K562 (cell line): ENCODE measurements around the gene CACNG5. TPM values are rescaled to one million over a fixed set of nuclear protein-coding genes. Genes with fewer than 3 reads are reported as not detected.

Experiments used
- ATAC-seq: fragments of 200-7000 bp; cut with Tn5 transposase; 3 replicates; pipeline ENCODE4 v1.9.1; 2020; ENCODE audit warnings: moderate library complexity
- BruUV-seq: library from RNA; stranded (reverse); fragments of 400-500 nt; replicated peaks from 2 replicates; lab custom pipeline; 2021; lab: Mats Ljungman, UMichigan
- CTCF ChIA-PET: fragments of 300-600 bp; formaldehyde crosslinking; extraction: SDS; loops from one replicate; lab custom pipeline; 2021; ENCODE audit warnings: low intra/inter-chr PET ratio; lab: Yijun Ruan, JAX
- POLR2A ChIA-PET: fragments of 300-600, 350-650 bp; sonication (Branson Sonifier 250); formaldehyde crosslinking; extraction: SDS; loops from one replicate; lab custom pipeline; 2021; ENCODE audit warnings: antibody characterized with exemption, inconsistent platforms; lab: Yijun Ruan, JAX
- DNase-seq, 4 experiments: peaks; one replicate each; pipeline versions ENCODE4 v3.0.0 to v3.0.0-alpha.2; 2011 to 2018; ENCODE audit warnings: low spot score in 3 of 4, mixed read lengths in 3 of 4; ENCODE audit errors: extremely low read depth in 1 of 4
- FAIRE-seq: peaks from 2 replicates; lab custom pipeline; 2011; peaks lifted over from hg19 to GRCh38; lab: Jason Lieb, UNC
- H2AFZ ChIP-seq: 2 replicates; pipeline ENCODE4 v1.6.0; 2011; ENCODE audit warnings: low read depth, low read length, control low read depth, inconsistent platforms
- H3K27ac ChIP-seq: fragments of 200-600 bp; 3 replicates; pipeline ENCODE4 v1.8.0; 2011; ENCODE audit warnings: low read depth, mild to moderate bottlenecking, control low read depth, inconsistent platforms, low read length, moderate library complexity, mixed read lengths; ENCODE audit errors: extremely low read depth
- H3K27me3 ChIP-seq, 2 experiments: fragments of 300-600 bp in 1 of 2; 2 replicates in 1 of 2; 3 replicates in 1 of 2; pipeline versions ENCODE4 v1.6.0 to v1.8.0; 2011; ENCODE audit warnings: inconsistent platforms in 2 of 2, low read length in 2 of 2, mild to moderate bottlenecking in 1 of 2, mixed read lengths in 1 of 2, moderate library complexity in 1 of 2; ENCODE audit not compliant: control insufficient read depth in 2 of 2, insufficient read depth in 2 of 2
- H3K36me3 ChIP-seq: fragments of 300-600 bp; 3 replicates; pipeline ENCODE4 v1.8.0; 2011; ENCODE audit warnings: mild to moderate bottlenecking, low read length, inconsistent platforms; ENCODE audit not compliant: control insufficient read depth, insufficient read depth
- H3K4me1 ChIP-seq, 2 experiments: fragments of 200-600 bp in 1 of 2; replicated peaks in 1 of 2; 2 replicates in 1 of 2; 3 replicates in 1 of 2; pipeline versions ENCODE4 v1.5.1 to v1.8.0; 2011; ENCODE audit warnings: inconsistent platforms in 2 of 2, low read length in 2 of 2, mild to moderate bottlenecking in 1 of 2, mixed read lengths in 1 of 2, moderate library complexity in 1 of 2; ENCODE audit not compliant: control insufficient read depth in 2 of 2, insufficient read depth in 2 of 2
- H3K4me2 ChIP-seq: 2 replicates; pipeline ENCODE4 v1.6.1; 2011; ENCODE audit warnings: low read length, control low read depth, inconsistent platforms, mixed read lengths; ENCODE audit not compliant: insufficient read depth
- H3K4me3 ChIP-seq: fragments of 200-600 bp; sonication (generic), shearing (Covaris generic); 2 replicates; pipeline ENCODE4 v1.5.1; 2016; ENCODE audit warnings: control low read depth, inconsistent platforms
- H3K79me2 ChIP-seq: fragments of 200-600 bp; 3 replicates; pipeline ENCODE4 v1.8.0; 2011; ENCODE audit warnings: low read length, inconsistent platforms; ENCODE audit not compliant: control insufficient read depth, insufficient read depth
- H3K9ac ChIP-seq, 2 experiments: 2 replicates each; pipeline versions ENCODE4 v1.6.0 to v1.6.1; 2011; ENCODE audit warnings: low read depth in 2 of 2, low read length in 2 of 2, control low read depth in 1 of 2, inconsistent platforms in 1 of 2, mild to moderate bottlenecking in 1 of 2, mixed read lengths in 1 of 2; ENCODE audit not compliant: insufficient read depth in 1 of 2
- H3K9me1 ChIP-seq: one replicate; pipeline ENCODE4 v1.6.0; 2011; ENCODE audit warnings: inconsistent platforms, mild to moderate bottlenecking, low read length, moderate library complexity; ENCODE audit not compliant: control insufficient read depth, insufficient read depth
- H3K9me3 ChIP-seq: replicated peaks from 2 replicates; pipeline ENCODE4 v1.5.1; 2011; ENCODE audit warnings: low read depth, low read length, inconsistent platforms; ENCODE audit not compliant: control insufficient read depth, insufficient read depth
- H4K20me1 ChIP-seq: replicated peaks from 2 replicates; pipeline ENCODE4 v1.6.1; 2011; ENCODE audit warnings: low read length, inconsistent platforms, mixed read lengths; ENCODE audit not compliant: control insufficient read depth, insufficient read depth
- CAMTA2 ChIP-seq: fragments of 250-450 bp; sonication (Bioruptor Pico); conservative IDR thresholded peaks from 2 replicates; pipeline ENCODE4 v1.5.1; 2022
- HNRNPL ChIP-seq: fragments of 200-400 bp; formaldehyde crosslinking; IDR thresholded peaks from 2 replicates; pipeline ENCODE4 v1.6.1; 2017; ENCODE audit warnings: low read depth, mild to moderate bottlenecking, low read length
- NFE2 ChIP-seq: IDR thresholded peaks from 2 replicates; pipeline ENCODE4 v1.6.1; 2014; ENCODE audit warnings: antibody characterized with exemption, low read depth
- SP1 ChIP-seq: sonication (generic); formaldehyde crosslinking; IDR thresholded peaks from 2 replicates; pipeline ENCODE4 v1.8.1; 2022; ENCODE audit warnings: mild to moderate bottlenecking, missing genetic modification reagents
- TAL1 ChIP-seq: fragments of 450-650 bp; IDR thresholded peaks from 2 replicates; pipeline ENCODE4 v1.6.1; 2016; ENCODE audit warnings: mild to moderate bottlenecking
- ZBED1 ChIP-seq: IDR thresholded peaks from 2 replicates; pipeline ENCODE4 v1.6.1; 2014
- ZFX ChIP-seq: sonication (generic); formaldehyde crosslinking; IDR thresholded peaks from 2 replicates; pipeline ENCODE4 v1.8.0; 2022; ENCODE audit warnings: mild to moderate bottlenecking, missing genetic modification reagents, moderate library complexity
- ZNF124 ChIP-seq: sonication (generic); formaldehyde crosslinking; IDR thresholded peaks from 2 replicates; pipeline ENCODE4 v1.8.1; 2022; ENCODE audit warnings: missing genetic modification reagents
- WGBS: fragments of 100-300 bp; shearing (Covaris generic); methylation state at CpG from one replicate; pipeline ENCODE4 v1.1.6; 2016; ENCODE audit warnings: low coverage, mixed read lengths; ENCODE audit not compliant: insufficient coverage; ENCODE audit errors: missing lambda C conversion rate; 5-methylcytosine and 5-hydroxymethylcytosine counted together
- in situ Hi-C: fragments of 300-500 bp; cut with MboI; formaldehyde crosslinking; loops from 4 replicates; pipeline ENCODE4 v1.15.0; 2018; ENCODE audit warnings: inconsistent platforms, mixed read lengths
- intact Hi-C: fragments of 100-400 bp; cut with micrococcal nuclease; formaldehyde crosslinking; loops from 2 replicates; pipeline ENCODE4 v1.14.2; 2022
- polyA plus RNA-seq, 8 experiments: library from polyadenylated mRNA; depleted of rRNA in 4 of 8; stranded (reverse) in 5 of 8; unstranded in 3 of 8; fragments of >200 nt; fragmentation: Nextera tagmentation in 2 of 8; fragmentation: Illumina TruSeq in 1 of 8; extraction: Ambion mirVana in 2 of 8; extraction: Trizol in 1 of 8; gene quantifications; 2 replicates each; pipeline versions ENCODE4 v1.2.1 to v1.2.3, GENCODE V29; 2011 to 2014; ENCODE audit warnings: inconsistent platforms in 1 of 8, missing spikeins in 1 of 8
- total RNA-seq, 7 experiments: library from RNA; depleted of rRNA in 6 of 7; stranded (reverse); fragments of >200 nt in 6 of 7; fragmentation: Illumina TruSeq in 2 of 7; extraction: Trizol in 2 of 7; gene quantifications; 2 replicates each; pipeline versions ENCODE4 v1.2.1 to v1.2.3, GENCODE V29; 2011 to 2021; ENCODE audit warnings: low replicate concordance in 1 of 7
- TF ChIP-seq, protein P1 (sequence below): fragments of 250-450 bp; sonication (Bioruptor Pico); IDR thresholded peaks from 2 replicates; pipeline ENCODE4 v1.5.0; 2020; ENCODE audit warnings: mild to moderate bottlenecking, borderline replicate concordance

Gene CACNG5
- total and polyA plus RNA-seq, 9 of the 15 experiments (the other 6 are each of a cell fraction or from before 2014, with no cell fraction given), result not detected

DNA sequence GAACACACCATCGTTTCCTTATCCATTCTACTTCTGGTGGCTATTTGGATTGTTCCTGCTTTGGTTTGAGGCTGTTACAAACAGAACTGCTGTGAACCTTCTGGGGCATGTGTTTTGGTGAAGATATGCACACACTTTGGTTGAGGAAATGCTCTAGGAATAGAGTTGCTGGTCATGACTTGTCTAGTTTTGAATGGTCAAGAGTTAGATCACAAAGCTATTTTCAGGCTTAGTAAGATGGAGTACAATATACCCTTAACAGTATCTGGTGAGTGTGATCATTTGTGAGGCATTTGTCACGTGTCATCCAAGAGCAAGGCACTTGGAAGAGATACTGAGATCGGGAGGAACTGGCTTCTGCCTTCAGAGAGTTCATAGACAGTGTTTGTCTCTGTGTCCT is 47.0 kb upstream of the CACNG5 start:
- no peak overlapping the region for H3K27ac ChIP-seq
- TF ChIP-seq NFE2, result no peak
- no peak for TF ChIP-seq ZFX
- no peak for TF ChIP-seq TAL1
- no peak for TF ChIP-seq HNRNPL
- TF ChIP-seq ZNF124 (CRISPR knock-in tag), result no peak
- ATAC-seq, result no peak
- H3K4me1 ChIP-seq, result no peaks in the 10 kb centered on the region
- intact Hi-C loops (no loop called here), in situ Hi-C loops (no loop called here)
- H3K4me2 ChIP-seq, result no peak overlapping the region
- H2AFZ ChIP-seq, result no peak overlapping the region
- DNase-seq, result no peak
- H3K4me3 ChIP-seq, result no peak overlapping the region
- H3K9me1 ChIP-seq, result no peaks in the 10 kb centered on the region
- H3K9ac ChIP-seq, result no peak overlapping the region
- no TSS peak for BruUV-seq
- no peaks in the 10 kb centered on the region for H3K27me3 ChIP-seq
- H3K36me3 ChIP-seq, result peaks cover 43% of the 10 kb centered on the region; the same call in 2 of the 3 replicates
- 40% methylated on average over 3 of the region's 3 CpGs for WGBS
- H4K20me1 ChIP-seq, result no peaks in the 10 kb centered on the region
- no peaks in the 10 kb centered on the region for H3K9me3 ChIP-seq
- no peak for FAIRE-seq
- H3K79me2 ChIP-seq, result no peaks in the 10 kb centered on the region
- CTCF ChIA-PET, result no interaction called here
- POLR2A ChIA-PET, result interaction anchor here (0.5 kb wide), 1 partner anchor 174 kb away, joined by 3 read pairs; no protein-coding TSS in a partner anchor

DNA sequence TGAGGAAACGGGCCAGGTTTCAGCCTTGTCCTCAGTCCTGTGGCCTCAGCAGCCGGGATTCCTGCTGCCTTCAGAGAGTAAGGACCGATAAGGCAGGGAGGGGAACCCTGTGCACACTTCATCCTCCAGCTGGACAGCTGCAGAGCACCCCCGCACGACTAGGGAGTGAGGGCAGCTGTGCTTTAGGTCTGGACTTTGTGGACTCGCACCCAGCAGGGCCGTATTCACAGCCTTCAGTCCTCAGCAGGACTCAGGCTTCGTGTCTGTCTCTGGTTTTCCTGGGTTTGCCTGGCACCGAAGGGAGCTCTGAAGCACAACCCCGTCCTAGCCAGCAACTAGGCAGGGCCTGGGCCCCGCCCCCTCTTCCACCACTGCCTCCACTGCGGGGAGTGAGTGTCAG is 45.8 kb upstream of the CACNG5 start:
- intact Hi-C loops (no loop called here), in situ Hi-C loops (no loop called here)
- BruUV-seq, result no TSS peak
- Histone ChIP-seq H3K4me2 (no peak overlapping the region), H2AFZ (no peak overlapping the region), H3K27ac (no peak overlapping the region), H3K27me3 (no peaks in the 10 kb centered on the region), H3K4me1 (no peaks in the 10 kb centered on the region), H4K20me1 (no peaks in the 10 kb centered on the region), H3K9me3 (no peaks in the 10 kb centered on the region), H3K9ac (no peak overlapping the region), H3K36me3 (peaks cover 43% of the 10 kb centered on the region; the same call in 2 of the 3 replicates), H3K9me1 (no peaks in the 10 kb centered on the region), H3K79me2 (no peaks in the 10 kb centered on the region), H3K4me3 (no peak overlapping the region)
- no peak for FAIRE-seq
- 78% methylated on average over 12 of the region's 12 CpGs for WGBS
- ChIA-PET CTCF (no interaction called here), POLR2A (interaction anchor here (0.6 kb wide), 1 partner anchor 64 kb away, joined by 4 read pairs; no protein-coding TSS in a partner anchor)
- TF ChIP-seq, protein P1, sequence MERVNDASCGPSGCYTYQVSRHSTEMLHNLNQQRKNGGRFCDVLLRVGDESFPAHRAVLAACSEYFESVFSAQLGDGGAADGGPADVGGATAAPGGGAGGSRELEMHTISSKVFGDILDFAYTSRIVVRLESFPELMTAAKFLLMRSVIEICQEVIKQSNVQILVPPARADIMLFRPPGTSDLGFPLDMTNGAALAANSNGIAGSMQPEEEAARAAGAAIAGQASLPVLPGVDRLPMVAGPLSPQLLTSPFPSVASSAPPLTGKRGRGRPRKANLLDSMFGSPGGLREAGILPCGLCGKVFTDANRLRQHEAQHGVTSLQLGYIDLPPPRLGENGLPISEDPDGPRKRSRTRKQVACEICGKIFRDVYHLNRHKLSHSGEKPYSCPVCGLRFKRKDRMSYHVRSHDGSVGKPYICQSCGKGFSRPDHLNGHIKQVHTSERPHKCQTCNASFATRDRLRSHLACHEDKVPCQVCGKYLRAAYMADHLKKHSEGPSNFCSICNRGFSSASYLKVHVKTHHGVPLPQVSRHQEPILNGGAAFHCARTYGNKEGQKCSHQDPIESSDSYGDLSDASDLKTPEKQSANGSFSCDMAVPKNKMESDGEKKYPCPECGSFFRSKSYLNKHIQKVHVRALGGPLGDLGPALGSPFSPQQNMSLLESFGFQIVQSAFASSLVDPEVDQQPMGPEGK, result no peak
- TF ChIP-seq CAMTA2 (CRISPR knock-in tag) (no peak), ZBED1 (no peak), SP1 (CRISPR knock-in tag) (no peak)
- TF ChIP-seq, all 486 proteins: peak for 0
- no peak for DNase-seq
- no peak for ATAC-seq
